DMS153 (cell line): ENCODE results near the gene NEURL3.
A peak's percentile ranks its signal among the peaks of the same experiment; 100 is the strongest.
"Not testable (repeated sequence)": the region's sequence is repeated elsewhere in the genome, so short reads cannot be mapped to it uniquely, and the experiment has no call there.

ENCODE experiments used
- DNase-seq: peaks from one replicate; lab custom pipeline; 2025; lab: John Stamatoyannopoulos, UW

The NEURL3 gene

GRCh38 chr2:96506016-96506906, 1.1 kb upstream of the NEURL3 start:
- DNase-seq: no peak

DNA sequence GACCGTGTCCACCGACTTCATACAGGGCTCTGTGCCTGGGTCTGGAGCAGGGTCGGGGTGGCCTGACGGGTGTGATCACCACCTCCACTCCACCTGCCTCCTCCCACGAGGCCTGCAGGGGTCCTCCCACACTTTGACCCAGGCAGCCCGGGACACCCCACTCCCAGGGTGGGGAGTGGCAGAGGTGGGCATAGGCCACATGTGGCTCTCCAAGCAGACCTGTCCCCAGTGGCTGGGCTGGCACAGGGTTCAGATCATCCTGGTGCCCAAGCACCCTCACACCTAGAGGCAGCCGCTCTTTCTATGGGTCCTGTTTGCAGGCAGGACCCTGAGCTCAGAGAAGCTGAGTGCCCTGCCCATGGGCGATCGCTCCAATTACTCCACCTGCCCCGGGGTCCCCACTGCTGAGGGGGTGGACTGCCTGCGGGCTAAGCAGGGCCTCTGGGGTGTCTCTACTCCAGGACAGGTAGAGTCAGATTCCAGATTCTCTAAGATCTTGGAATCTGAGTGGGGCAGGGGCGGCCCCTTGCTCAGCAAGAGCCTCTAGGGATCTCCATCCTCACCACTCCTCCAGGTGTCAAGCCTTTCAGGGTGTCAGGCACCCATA, 1.4 kb downstream of the NEURL3 start:
- no peak for DNase-seq

DNA sequence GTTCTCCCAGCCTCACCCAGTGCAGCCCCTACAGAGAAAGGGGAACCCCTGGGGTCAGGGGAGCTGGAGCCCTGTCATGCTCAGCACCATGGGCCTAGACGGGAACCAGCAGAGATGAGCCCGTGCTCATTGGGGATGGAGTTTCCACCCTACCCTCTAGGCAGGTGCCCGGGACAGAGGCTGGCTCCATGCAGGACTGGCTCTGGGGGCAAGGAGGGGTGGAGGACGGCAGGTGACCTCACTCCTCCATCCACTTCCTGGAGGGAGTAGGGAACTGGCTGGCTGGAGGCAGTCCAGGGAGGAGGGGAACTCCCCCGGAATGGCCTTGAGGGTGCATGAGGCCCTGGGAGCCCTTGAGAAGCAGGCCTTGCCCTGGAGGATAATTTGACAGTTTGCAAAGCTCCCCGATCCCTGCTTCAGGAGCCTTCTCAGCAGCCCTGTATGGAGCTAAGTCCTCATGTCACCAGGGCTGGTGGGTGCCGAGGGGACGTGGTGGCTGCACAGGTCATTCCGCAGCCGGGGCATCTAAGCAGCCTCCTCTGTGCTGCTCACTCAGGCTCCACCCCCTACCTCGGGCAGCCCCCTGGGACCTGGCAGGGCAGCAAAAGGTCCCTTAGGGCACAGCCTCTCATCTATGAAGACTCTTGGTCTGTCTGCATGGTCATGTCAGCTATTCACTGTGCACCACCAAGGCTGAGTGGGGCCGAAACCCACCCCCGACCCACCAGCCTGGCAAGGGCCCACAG, 2.1 kb downstream of the NEURL3 start:
- DNase-seq: no peak

GRCh38 chr2:96501886-96502810, 3.0 kb downstream of the NEURL3 start:
- DNase-seq: no peak

GRCh38 chr2:96501471-96501874, 3.7 kb downstream of the NEURL3 start:
- DNase-seq: no peak

GRCh38 chr2:96500385-96501066, 4.6 kb downstream of the NEURL3 start:
- DNase-seq: no peak

- no peak for DNase-seq
These were observed 5.8 kb downstream of the NEURL3 start for GRCh38 chr2:96499061-96499960.

DNA sequence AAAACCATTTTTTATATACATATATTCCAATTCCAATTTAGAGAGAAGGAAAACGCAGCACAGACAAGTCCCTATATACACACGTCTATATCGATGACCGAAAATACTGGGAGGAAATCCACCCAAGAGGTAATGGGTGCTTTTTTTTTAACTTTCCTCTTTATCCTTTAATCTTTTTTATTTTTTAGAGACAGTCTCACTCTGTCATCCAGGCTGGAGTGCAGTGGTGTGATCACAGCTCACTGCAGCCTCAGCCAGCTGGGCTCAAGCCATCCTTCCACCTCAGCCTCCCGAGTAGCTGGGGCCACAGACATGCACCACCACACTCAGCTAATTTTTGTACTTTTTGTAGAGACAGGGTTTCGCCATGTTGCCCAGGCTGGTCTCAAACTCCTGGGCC, 6.5 kb downstream of the NEURL3 start:
- DNase-seq: not testable (repeated sequence)

DNA sequence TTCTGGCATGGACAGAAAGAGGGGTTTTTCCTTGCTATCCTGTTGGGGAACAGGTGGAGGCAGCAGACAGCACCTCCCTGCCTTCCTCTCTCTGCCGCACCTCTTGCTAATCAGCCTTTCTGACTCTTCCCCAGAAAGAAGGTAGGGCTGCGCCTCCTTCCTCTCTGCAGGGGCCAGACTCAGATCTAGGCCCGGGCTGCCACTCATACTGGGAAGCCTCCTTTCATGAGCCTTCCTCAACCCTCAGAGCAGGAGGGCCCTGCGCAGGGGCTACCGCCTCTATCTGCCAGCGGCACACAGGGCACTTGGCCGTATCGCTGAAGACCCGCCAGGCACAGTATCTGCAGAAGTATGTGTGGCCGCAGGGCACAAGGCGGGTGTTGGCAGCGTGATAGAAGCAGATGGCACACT, 7.1 kb downstream of the NEURL3 start:
- no peak for DNase-seq

DNA sequence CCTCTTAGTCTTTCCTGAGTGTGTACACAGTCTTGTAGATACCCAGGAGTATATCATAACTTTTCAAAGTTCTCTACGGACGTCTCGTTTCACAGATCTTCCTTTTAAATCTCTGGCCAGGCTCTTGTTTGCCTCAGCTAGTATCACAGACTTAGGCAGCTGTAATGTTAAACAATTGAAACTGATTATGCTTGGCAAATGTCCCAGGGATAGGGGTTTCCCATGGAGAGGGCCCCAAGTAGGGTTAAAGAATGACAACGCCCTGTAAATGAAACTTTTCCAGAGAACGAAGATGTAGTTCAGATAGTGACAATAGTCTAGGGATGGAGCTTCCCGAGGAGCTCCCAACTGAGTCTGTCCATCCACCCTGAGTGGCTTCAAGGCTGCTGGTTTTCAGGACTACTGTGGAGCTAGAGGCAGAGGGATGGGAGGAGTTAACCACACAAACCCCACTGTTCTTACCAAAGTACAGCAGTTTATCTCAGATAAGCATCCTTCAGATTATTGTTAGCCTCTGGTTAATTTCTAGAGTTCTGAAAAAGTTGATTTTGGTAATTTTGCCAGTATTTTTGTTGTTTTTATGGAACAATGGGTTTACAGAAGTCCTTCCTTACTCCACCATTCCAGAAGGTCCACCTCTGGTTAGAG, 9.1 kb downstream of the NEURL3 start:
- DNase-seq: no peak

- no peak for DNase-seq
These were observed 11.0 kb downstream of the NEURL3 start for GRCh38 chr2:96494188-96494587.

- DNase-seq: no peak
These were observed 12.1 kb downstream of the NEURL3 start for GRCh38 chr2:96493072-96493471.

GRCh38 chr2:96491860-96492497, 13.2 kb downstream of the NEURL3 start:
- DNase-seq: no peak

DNA sequence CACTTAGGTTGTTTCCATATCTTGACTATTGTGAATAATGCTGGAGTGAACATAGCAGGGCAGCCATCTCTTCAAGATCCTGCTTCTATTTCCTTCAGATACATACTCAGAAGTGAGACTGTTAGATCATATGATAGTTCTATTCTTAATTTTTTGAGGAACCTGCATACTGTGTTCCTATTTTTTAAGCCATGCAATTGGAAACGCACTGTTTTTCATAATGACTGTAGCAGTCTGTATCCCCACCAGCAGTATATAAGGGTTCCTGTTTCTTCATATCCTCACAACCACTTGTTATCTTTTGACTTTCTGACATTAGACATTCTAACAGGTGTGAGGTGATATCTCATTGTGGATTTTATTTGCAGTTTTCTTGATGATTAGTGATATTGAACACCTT, 15.5 kb downstream of the NEURL3 start:
- no peak for DNase-seq

- no peak for DNase-seq
These were observed 15.9 kb downstream of the NEURL3 start for GRCh38 chr2:96489261-96489660.

- no peak for DNase-seq
These were observed 18.5 kb downstream of the NEURL3 start for GRCh38 chr2:96486696-96487095.

DNA sequence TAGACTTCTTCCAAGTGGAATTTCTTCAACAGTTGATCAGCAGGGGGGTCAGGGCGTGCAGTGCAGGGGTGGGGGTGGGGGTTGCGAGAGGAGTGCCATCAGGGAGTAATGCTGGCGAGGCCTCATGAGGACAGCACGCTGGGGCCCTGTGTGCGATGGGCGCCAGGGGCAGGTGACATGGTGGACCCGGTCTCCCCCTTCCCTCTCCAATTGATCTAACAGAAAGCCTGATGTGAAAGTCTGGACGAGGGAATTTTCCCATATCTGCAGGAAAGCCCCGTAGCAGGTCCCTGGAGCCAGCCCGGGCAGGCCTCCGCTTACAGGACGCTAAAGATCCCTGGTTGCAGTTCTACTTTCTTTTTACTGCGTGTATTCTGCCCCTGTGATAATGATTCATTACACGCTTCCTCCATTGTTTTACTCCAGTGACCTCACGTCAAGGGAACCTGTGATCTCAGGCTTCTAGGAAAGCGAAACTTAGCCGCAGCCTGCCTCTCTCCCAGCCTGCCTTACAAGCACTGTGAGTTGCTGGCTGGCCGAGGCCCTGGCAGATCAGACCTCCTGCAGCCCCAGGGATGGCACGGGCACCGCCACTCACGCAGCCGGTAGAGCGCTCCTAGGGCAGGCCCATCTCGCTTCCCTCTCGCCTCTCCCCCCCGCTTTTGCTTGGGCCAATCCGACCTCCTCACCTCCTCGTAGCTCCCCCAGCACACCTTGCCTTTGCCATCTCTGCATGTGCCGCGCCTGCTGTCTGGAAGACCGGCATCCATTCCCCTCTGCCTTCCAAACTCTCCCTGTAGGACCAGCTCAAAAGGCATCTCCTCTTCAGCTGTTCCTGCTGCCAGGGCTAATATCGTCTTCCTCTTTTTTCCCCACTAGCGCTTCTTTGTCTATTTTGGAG, 19.2 kb downstream of the NEURL3 start:
- DNase-seq: peak; percentile 58

GRCh38 chr2:96485350-96485749, 19.8 kb downstream of the NEURL3 start:
- no peak for DNase-seq
